Motor neuron (in vitro differentiated cells): Measurements from ENCODE around the gene VIPR2. TPM values are rescaled to one million over a fixed set of nuclear protein-coding genes. Genes with fewer than 3 reads are reported as not detected.
A peak's percentile ranks its signal among the peaks of the same experiment; 100 is the strongest.
"Not testable (repeated sequence)": the region's sequence is repeated elsewhere in the genome, so short reads cannot be mapped to it uniquely, and the experiment has no call there.

ENCODE experiments used
- ATAC-seq, 8 experiments: fragments of 200-7000 bp; cut with Tn5 transposase; replicated peaks in 6 of 8; 2 replicates each; pipeline ENCODE4 v1.8.0; 2021; ENCODE audit warnings: mild to moderate bottlenecking in 8 of 8, moderate library complexity in 8 of 8
- H3K27ac ChIP-seq, 2 donors: fragments of 250-450 bp; sonication (Bioruptor Pico); 2 replicates each; pipeline ENCODE4 v1.9.0; 2021; ENCODE audit warnings: antibody characterized with exemption in 2 of 2, mild to moderate bottlenecking in 2 of 2, moderate library complexity in 1 of 2
- H3K4me1 ChIP-seq, 2 donors: fragments of 250-450 bp; sonication (Bioruptor Pico); replicated peaks in 1 of 2; 2 replicates each; pipeline ENCODE4 v1.6.1; 2021; ENCODE audit warnings: antibody characterized with exemption in 2 of 2, mild to moderate bottlenecking in 2 of 2, moderate library complexity in 1 of 2
- H3K4me3 ChIP-seq, 5 donors: fragments of 250-450 bp; sonication (Bioruptor Pico); 2 replicates each; pipeline ENCODE4 v1.9.0; 2021; ENCODE audit warnings: antibody characterized with exemption in 5 of 5, mild to moderate bottlenecking in 5 of 5, moderate library complexity in 4 of 5
- WGBS, 10 experiments: fragments of 450-650 bp; shearing (Covaris generic); methylation state at CpG; one replicate each; pipeline ENCODE4 v1.0.0; 2022; 5-methylcytosine and 5-hydroxymethylcytosine counted together
- in situ Hi-C, 9 experiments: fragments of 400-800 bp; cut with MboI; loops; one replicate each; pipeline ENCODE4 v1.15.0; 2021; ENCODE audit warnings: low sequenced_read_pairs in 9 of 9, low pct_unique_long_range_greater_than_20kb in 2 of 9; ENCODE audit not compliant: unreplicated experiment in 9 of 9
- total RNA-seq, 8 experiments: library from RNA; unstranded; fragments of 300-600 nt; gene quantifications; 2 replicates each; pipeline versions ENCODE4 v1.2.3 to v1.2.4, GENCODE V29; 2022

The VIPR2 gene
- total RNA-seq, 8 experiments from 2014 or later = 0.05 to 2.0 (median 0.73) TPM; not detected in 1

GRCh38 chr7:158996214-158997109 is 148.2 kb downstream of the VIPR2 start:
- Histone ChIP-seq H3K27ac (no peak overlapping the region), H3K4me3 (peak overlapping the region in 2 of 5 donors; percentile 9 to 12), H3K4me1 (peaks cover 0 to 4% of the 10 kb centered on the region in 2 donors)
- in situ Hi-C loops = no loop called here
- peak in 2 of 8 experiments; percentile 23 to 27 for ATAC-seq
- WGBS, 10 experiments = 60 to 100% (median 79%) methylated on average over 1 to 22 of the region's 47 CpGs; no CpG with 5 or more reads in 6 of the 10 experiments

- ATAC-seq = no peak
- 77 to 100% (median 80%) methylated on average over 4 to 8 of the region's 17 CpGs; no CpG with 5 or more reads in 4 of the 10 experiments for WGBS, 10 experiments
- in situ Hi-C loops = no loop called here
- H3K27ac ChIP-seq = no peak overlapping the region
- no peak overlapping the region for H3K4me3 ChIP-seq
- H3K4me1 ChIP-seq = peaks cover 0 to 4% of the 10 kb centered on the region in 2 donors
Observed at GRCh38 chr7:158995514-158995913, 149.2 kb downstream of the VIPR2 start.

- peaks cover 0 to 4% of the 10 kb centered on the region in 2 donors for H3K4me1 ChIP-seq
- 5 to 90% (median 75%) methylated on average over 2 to 6 of the region's 6 CpGs for WGBS, 10 experiments
- H3K4me3 ChIP-seq = no peak overlapping the region
- H3K27ac ChIP-seq = no peak overlapping the region
- no peak for ATAC-seq
- in situ Hi-C loops = no loop called here
Observed at GRCh38 chr7:158994687-158995086, 150.0 kb downstream of the VIPR2 start.

- in situ Hi-C loops = no loop called here
- Histone ChIP-seq H3K27ac (no peak overlapping the region), H3K4me3 (no peak overlapping the region), H3K4me1 (peaks cover 0 to 4% of the 10 kb centered on the region in 2 donors)
- WGBS, 10 experiments = 20 to 95% (median 70%) methylated on average over 1 to 12 of the region's 12 CpGs; no CpG with 5 or more reads in 4 of the 10 experiments
- no peak for ATAC-seq
Observed at GRCh38 chr7:158993591-158993990, 151.1 kb downstream of the VIPR2 start.

GRCh38 chr7:158992759-158993158 is 151.9 kb downstream of the VIPR2 start:
- 0 to 43% (median 8%) methylated on average over 1 to 15 of the region's 28 CpGs; no CpG with 5 or more reads in 4 of the 10 experiments for WGBS, 10 experiments
- H3K27ac ChIP-seq = no peak overlapping the region
- H3K4me1 ChIP-seq = peaks cover 0 to 4% of the 10 kb centered on the region in 2 donors
- ATAC-seq = no peak
- in situ Hi-C loops = no loop called here
- H3K4me3 ChIP-seq = no peak overlapping the region

DNA sequence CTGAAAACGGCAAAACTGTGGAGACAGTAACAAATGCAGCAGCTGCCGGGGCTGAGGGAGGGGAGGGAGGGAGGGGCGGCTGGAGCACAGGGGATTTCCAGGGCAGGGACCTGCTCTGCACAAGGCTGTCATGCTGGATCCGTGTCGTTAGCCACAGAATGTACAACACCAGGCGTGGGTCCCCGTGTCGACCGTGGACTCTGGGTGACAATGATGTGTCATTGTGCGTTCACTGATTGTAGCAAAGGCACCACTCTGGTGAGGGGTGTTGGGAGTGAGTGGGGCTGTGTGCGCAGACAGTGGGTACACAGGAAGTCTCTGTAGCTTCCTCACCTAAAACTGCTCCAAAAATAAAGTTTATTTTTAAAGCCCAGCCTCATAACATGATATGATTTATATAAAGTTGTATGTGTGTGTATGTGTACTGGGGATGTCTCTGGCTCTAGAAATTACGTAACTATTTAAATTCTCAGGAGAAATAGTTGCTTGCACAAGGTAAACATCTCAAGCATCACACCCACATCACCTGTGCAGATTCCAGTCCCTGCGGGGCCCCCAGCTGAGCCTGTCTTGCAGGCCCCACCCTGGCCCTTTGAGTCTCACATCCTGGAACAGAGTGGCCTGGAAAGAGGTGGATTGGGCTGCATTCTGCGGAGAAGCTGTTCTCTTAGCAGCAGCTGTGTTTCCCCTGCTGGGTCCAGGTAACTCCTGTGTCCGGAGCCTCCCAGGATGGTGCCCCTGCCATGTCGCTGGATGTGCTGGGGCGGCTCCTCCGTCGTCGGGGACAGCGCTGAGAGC is 152.6 kb downstream of the VIPR2 start:
- ATAC-seq = peak in 1 of 8 experiments; percentile 31
- Histone ChIP-seq H3K4me1 (no peaks in the 10 kb centered on the region), H3K4me3 (no peak overlapping the region), H3K27ac (no peak overlapping the region)
- in situ Hi-C loops = no loop called here
- 37 to 90% (median 80%) methylated on average over 1 to 2 of the region's 21 CpGs; no CpG with 5 or more reads in 5 of the 10 experiments for WGBS, 10 experiments

DNA sequence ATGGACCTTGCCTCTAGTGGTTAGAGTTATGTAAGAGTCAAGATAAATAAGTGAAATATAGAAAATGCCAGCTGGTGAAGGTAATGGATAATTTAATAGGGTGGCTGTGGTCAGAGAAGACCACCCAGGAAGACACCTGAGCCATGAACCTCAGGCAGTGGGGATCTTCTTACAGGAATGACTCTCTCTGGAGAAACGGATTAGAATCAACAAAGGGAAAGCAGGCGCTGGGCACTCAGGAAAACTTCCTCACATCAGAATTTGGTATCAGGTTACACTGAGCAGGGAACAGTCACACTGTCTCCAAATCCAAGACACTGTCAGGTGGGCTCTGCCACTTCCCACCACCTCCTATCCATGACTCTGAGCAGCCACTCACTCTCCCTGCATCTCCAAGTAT is 155.7 kb downstream of the VIPR2 start:
- Histone ChIP-seq H3K27ac (no peak overlapping the region), H3K4me1 (no peaks in the 10 kb centered on the region), H3K4me3 (no peak overlapping the region)
- WGBS, 10 experiments = 0 to 60% (median 40%) methylated on average over 1 to 2 of the region's 2 CpGs; no CpG with 5 or more reads in 5 of the 10 experiments
- in situ Hi-C loops = no loop called here
- ATAC-seq = no peak

GRCh38 chr7:158988302-158988862 is 156.3 kb downstream of the VIPR2 start:
- WGBS, 10 experiments = 0 to 89% (median 33%) methylated on average over 1 to 2 of the region's 2 CpGs; no CpG with 5 or more reads in 1 of the 10 experiments
- no peak for ATAC-seq
- no peak overlapping the region for H3K4me3 ChIP-seq
- no peak overlapping the region for H3K27ac ChIP-seq
- no peaks in the 10 kb centered on the region for H3K4me1 ChIP-seq
- in situ Hi-C loops = no loop called here

DNA sequence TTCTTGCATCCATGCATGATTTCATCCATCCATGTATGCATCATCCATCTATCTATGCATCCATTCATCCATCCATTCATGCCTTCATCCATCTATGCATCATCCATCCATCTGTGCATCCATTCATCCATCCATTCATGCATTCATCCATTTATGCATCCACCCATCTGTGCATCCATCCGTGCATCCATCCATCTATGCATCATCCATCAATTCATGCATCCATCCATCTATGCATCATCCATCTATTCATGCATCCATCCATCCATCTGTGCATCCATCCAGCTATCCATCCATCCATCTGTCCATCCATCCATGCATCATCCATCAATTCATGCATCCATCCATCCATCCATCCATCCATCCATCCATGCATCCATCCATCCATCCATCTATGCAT is 157.0 kb downstream of the VIPR2 start:
- no peak overlapping the region for H3K27ac ChIP-seq
- H3K4me1 ChIP-seq = no peaks in the 10 kb centered on the region
- in situ Hi-C loops = no loop called here
- H3K4me3 ChIP-seq = no peak overlapping the region
- WGBS, 10 experiments = 0 to 91% (median 0%) methylated on average over 1 of the region's 1 CpG; no CpG with 5 or more reads in 3 of the 10 experiments
- ATAC-seq = no peak

DNA sequence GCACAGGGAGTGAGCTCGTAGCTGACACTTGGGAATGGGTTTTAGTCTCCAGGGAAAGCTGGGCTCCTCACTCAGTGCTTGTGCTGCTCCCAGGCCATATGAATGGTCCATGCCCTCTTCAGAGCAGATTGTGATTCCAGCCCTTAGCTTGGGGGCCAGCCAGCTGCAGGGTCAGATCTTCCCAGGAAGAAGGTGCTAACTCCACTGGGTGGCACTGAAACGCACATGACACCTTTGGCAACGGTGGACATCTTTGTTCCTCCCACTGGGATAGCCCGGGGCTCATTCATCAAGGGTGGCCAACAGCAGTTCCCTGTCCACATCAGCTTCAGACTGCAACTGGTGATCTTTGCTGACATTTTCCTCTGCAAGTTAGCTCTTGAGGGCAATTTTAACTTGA is 159.1 kb downstream of the VIPR2 start:
- 33 to 80% (median 48%) methylated on average over 1 to 4 of the region's 4 CpGs; no CpG with 5 or more reads in 6 of the 10 experiments for WGBS, 10 experiments
- no peak overlapping the region for H3K4me3 ChIP-seq
- ATAC-seq = no peak

DNA sequence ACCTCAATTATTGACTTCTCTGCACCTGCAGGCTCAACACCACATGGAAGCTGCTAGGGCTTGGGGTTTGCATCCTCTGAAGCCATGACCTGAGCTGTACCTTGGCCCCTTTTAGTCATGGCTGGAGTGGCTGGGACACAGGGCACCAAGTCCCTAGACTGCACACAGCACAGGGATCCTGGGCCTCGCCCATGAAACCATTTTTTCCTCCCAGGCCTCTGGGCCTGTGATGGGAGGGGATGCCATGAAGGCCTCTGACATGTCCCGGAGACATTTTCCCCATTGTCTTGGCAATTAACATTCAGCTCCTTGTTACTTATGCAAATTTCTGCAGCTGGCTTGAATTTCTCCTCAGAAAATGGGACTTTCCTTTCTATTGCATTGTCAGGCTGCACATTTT is 160.7 kb downstream of the VIPR2 start:
- in situ Hi-C loops, H3K4me1 ChIP-seq, H3K4me3 ChIP-seq, H3K27ac ChIP-seq, ATAC-seq: not testable (repeated sequence)
- 0 to 100% (median 54%) methylated on average over 1 to 2 of the region's 2 CpGs; no CpG with 5 or more reads in 3 of the 10 experiments for WGBS, 10 experiments

More for the DNA sequence above, 159.1 kb downstream of the VIPR2 start:
- Histone ChIP-seq H3K4me1 (no peaks in the 10 kb centered on the region), H3K27ac (no peak overlapping the region)
- in situ Hi-C loops = no loop called here

GRCh38 chr7:158982080-158982479 is 162.6 kb downstream of the VIPR2 start:
- H3K27ac ChIP-seq, H3K4me1 ChIP-seq, ATAC-seq, H3K4me3 ChIP-seq, in situ Hi-C loops: not testable (repeated sequence)
- WGBS, 10 experiments = 0 to 60% (median 24%) methylated on average over 1 to 2 of the region's 15 CpGs; no CpG with 5 or more reads in 4 of the 10 experiments
